ENCODE data around the gene FHIT.
A peak's percentile ranks its signal among the peaks of the same experiment; 100 is the strongest.

FHIT gene

GRCh38 chr3:61251174-61251972, at the start of gene FHIT:
FHIT (minus strand) TSS chr3:61251452.
- peak; percentile 59 for DNase-seq

DNA sequence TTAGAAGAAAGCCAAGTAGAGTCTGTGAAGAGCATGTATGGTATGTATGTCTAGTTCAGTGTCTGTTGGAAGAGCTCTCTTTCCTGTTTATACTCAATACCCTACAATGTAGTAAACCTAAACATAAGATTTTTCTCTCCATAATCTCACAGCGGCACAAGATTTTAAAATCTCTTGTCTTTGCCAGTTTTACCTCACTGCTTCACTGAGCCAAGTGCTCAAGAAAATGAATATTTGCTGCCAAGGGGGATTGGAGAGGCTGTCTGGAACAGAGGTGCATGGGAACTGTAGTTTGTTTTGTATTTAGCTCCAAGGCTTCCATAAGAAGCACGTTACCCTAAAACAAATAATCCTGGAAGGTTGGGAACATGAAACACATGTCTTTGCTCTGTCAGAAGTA, 49.5 kb upstream of the FHIT start:
- DNase-seq = no peak

- DNase-seq = no peak
Measured at GRCh38 chr3:61300006-61300380, 48.7 kb upstream of the FHIT start.

GRCh38 chr3:61299343-61300005, 48.2 kb upstream of the FHIT start:
- DNase-seq = no peak

DNA sequence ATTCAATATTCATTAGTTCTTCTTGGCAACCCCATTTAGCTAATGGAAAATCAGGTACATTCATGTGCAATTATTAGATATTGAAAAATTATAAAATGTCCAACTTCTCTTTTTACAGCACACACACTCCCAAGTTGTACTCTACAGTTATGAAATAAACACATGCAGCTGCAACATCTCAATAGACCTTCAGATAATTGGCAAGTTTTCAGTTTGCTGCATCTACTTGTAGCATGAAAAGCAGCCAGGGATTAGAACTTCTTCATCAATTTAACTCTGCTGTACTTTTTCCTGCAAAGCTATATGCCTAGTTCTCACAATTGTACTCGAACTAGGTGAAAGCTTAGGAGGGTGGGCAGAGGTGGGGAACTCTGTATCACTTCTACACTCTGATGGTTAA, 46.6 kb upstream of the FHIT start:
- no peak for DNase-seq

DNA sequence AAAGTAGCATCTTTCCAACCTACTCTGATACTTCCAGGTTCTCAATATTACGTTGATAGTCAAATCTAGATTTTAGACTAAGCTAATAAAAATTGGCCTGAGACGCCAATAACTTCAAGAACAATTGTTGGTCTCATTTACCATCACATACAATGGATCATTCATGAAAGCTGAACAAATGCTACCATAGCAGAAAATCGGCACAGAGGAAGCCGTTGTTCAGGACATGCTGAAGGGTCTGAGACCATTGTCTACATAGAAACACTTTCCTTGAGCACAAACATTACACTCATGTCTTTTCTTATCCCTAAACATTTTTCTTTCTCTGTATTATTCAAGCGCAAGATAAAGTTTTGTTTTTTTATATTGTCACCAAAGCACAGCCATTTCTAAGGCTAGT, 37.2 kb upstream of the FHIT start:
- DNase-seq = no peak

DNA sequence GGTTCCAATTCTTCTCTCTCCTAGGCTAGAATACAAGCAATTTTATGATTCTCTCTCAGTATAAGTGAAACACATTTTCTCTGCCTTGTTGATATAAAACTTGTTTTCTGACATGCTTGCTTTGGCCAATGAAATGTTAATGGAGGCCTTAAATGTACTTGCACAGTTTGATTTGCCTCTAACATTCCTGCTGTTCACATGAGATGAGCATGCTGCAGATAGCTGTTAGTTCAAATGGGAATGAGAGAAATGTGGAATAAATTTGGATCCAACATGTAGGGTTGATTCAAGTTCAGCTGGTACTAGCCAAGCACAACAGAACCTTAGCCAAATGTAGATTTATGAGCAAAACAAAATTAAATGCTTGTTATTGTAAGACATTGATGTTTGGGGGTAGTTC, 32.6 kb upstream of the FHIT start:
- no peak for DNase-seq

- DNase-seq = no peak
Measured at GRCh38 chr3:61278713-61279112, 27.5 kb upstream of the FHIT start.

DNA sequence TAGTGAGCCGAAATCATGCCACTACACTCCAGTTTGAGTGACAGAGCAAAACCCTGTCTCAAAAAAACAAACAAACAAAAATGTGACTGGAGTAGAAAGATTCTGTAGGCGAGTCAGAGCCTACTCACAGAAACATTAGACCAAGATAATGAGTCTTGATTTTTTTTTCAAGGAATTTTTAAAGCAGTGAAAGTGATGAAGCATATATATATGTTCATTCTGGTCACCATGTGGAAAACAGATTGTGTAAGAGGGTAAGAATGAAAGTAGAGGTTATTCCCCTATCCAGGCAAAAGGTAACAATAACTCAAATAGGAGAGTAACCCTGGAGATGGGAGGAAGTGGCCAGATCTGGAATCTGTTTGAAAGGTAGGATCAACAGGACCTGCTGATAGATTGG, 26.2 kb upstream of the FHIT start:
- no peak for DNase-seq

- no peak for DNase-seq
Measured at GRCh38 chr3:61269435-61269834, 18.2 kb upstream of the FHIT start.

DNA sequence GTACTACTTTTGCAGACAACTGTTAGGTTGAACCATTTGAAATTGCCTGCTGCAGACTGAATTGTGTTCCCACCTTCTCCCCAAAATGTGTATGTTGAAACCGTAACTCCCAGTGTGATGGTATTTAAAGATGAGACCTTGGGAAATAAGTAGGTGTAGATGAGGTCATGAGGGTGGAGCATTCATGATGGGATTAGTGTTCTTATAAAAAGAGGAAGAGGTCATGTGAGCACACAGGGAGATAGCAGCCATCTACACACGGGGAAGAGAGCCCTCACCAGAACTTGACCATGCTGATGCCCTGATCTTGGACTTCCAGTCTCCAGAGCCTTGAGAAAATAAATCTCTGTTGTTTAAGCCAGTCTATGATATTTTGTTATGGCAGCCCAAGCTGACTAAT, 17.4 kb upstream of the FHIT start:
- no peak for DNase-seq

DNA sequence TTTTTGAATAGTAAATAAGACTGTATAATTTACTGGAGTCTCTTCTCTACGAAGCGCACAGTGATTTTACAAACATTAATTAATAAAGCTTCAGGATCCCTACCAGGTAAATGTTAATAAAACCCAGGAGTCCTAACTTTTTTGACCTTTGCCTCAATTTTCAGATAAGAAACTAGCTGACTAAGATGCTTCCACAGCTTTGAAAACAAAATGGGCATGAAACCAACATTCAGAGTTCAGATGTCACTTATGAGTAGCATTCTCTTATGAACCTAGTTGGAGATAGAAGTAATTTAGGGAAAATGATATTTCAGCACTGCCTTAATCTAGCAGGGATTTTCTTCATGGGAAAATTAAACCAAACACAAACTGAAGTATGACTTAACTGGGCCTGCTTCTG, 13.0 kb upstream of the FHIT start:
- no peak for DNase-seq

DNA sequence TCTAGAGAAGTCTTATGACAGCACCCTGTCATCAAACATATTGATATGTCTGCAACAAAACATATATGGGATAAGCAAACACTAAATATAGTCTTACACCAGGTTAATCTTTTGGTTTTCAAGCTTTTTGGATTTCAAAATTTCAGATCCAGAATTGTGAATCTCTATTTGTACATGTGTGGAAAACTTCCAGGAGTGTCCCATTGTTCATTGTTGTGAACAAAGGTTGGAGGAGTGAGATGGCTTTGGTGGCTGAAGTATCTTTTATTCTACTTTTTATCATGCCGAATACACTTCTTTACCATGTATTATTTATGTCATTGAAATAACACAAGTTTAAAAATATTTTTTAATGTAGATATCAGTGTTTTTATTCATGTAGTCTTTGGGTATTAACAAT, 5.9 kb upstream of the FHIT start:
- DNase-seq = no peak

- no peak for DNase-seq
Measured at GRCh38 chr3:61253756-61254155, 2.5 kb upstream of the FHIT start.

DNA sequence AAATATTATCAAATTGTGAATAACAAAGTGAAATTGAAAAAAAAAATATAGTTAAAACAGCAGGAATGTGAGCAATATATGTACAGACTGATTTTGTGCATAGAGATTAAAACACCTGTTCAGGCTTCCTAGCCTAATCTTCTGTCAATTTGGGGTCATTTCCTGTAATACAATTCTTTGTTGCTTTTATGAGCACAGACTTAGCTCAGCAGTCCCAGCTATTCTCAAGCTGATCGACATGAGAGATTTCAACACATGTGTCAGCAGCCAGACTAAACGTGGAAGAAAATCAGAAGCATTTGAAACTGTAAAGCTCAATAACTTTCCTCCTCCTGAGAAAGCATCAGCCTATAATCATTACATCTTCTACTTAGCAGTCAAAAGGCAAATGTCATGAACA, 1.6 kb upstream of the FHIT start:
- DNase-seq = no peak

- no peak for DNase-seq
Measured at GRCh38 chr3:61250784-61251173, 473 bp downstream of the FHIT start.

- DNase-seq = no peak
Measured at GRCh38 chr3:61248496-61248895, 2.8 kb downstream of the FHIT start.

DNA sequence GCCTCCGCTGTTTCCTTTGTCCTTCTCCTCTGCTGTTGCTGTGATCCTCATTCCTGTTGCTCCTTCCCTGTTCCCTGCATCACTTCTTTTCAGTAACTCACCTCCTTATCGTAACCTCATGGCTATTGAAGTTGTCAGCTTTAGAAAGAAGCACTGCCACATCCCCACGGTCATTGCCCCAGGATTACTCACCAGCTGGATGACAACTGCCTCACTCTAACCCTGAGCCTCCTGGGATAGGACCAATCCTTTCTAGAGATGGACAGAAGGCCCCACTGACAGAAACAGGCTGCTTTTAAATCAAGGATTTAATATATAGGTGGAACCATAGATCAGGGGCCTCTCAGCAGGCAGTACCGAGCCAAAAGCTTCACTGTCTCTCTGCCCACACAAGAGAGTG, 4.1 kb downstream of the FHIT start:
- no peak for DNase-seq

- DNase-seq = peak; percentile 69
Measured at GRCh38 chr3:61239871-61240270, 11.4 kb downstream of the FHIT start.

DNA sequence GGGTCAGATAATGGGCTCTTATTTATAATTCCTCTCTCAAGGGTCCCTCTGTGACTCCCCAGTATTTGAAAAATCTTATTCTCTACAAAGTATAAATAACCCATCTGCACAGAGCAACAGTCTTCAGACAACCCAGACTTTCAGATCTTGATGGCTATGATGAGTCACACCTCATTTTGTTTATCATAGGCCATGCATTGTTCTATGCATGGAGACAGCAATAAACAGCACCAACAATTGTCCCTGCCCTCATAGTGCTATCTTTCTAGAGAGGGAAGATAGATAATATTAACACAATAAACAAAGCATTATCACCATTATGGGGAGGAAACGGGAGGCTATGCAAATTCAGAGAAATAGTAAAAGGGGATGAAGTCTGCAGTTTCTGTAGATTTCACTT, 13.4 kb downstream of the FHIT start:
- DNase-seq = no peak

- DNase-seq = no peak
Measured at GRCh38 chr3:61236556-61236955, 14.7 kb downstream of the FHIT start.

GRCh38 chr3:61233746-61234145, 17.5 kb downstream of the FHIT start:
- DNase-seq = no peak

DNA sequence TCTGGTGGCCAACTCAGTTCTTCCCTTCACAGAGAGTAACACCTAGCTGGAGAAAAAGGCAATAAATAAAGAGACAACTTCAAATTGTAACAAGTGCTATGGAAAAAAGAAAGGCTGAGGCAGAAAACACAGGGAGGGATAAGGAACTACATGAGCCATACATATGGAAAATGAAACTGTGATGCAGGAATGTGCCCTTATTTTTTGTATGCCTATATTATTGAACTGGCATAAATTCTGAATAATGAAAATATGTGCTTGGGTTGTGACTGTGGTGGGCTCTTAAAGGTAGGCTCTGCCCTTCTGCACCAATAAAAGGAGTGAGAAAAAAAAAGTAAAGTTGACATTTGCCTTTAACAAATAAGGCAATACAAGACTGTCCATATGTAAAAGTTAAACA, 19.6 kb downstream of the FHIT start:
- DNase-seq = no peak

DNA sequence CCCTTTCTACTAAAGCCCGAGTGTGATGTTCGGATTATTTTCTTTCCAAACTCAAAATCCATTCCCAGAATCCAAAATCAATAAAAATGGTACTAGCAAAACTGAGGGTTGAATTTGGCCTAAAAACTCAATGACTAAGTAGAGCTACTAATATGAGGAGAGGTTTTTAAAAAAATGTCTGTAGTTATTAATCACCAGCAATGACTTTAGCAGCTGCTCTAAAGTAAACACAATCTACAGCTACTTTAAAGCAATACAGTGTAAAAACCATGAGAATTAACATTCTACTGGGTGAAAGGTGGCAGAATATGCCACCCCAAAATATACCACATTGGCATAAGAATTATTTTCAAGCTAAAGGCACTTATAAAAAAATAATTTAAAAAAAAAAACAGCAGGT, 23.5 kb downstream of the FHIT start:
- DNase-seq = no peak

DNA sequence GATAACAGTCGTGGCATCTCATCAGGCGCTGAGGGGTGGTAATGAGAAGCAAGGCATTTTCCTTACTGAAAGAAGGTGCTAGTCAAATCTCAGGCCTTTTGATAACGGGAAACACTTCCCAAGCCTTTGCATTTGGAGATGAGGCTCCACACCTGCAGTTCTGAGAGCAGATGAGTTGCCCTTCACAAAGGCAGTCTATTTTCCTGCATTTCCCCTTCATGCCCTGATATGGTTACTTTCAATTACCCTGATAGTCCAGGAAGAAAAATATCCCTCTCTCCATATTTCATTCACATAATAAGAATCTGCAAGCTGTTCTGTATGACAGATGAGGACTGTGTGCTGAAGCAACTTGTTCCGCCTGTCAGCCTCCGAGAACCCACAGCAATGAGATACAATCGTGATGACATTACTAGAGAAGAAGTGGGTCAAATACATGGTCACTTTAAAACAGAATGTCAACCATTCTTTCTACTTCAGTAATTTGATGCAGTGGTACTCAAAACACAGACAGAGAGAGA, 25.0 kb downstream of the FHIT start:
- DNase-seq = no peak
